ENCODE results near the gene MYO5C. TPM values are rescaled to one million over a fixed set of nuclear protein-coding genes. Genes with fewer than 3 reads are reported as not detected.
A peak's percentile ranks its signal among the peaks of the same experiment; 100 is the strongest.

MYO5C gene
- total RNA-seq, 4 donors from 2014 or later: 28.9 to 36.9 (median 32.5) TPM

DNA sequence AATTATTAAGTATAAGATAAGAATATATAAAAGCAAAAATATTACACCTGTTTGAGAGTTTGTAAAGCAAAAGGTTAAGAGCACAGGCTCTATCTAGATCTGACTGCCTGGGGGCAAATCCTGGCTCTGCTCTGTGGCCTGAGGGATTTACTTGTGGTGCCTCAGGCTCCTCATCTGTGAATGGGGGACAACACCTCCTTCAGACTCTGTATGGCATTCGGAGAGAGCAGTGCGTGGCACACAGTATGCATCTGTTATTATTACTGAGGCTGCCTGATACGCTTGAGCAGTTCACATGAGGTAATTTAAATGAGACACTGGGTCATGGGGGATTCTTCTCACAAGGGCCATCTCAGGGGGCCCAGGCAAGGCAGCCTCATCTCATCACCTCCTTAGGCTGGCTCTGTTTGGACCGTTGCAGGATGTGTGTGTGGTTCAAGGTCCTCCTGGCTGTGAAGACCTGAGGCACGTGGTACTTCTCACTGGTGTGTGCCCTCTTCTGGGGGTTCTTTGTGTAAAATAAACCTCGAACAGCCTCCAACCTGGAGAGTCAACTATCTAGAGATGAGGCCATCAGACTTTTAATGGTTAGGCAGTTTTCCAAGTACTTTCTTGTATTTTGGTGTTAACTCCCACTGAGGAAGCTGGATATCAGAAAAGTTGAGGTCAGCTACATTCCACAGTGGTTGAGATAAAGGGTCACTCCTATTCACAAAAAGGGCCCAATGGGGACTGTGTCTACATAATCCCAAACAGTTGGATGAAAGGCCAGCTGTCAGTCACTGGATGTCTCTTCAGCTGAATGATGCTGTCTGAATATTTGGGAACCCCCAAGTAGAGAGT lies 113.4 kb downstream of the MYO5C start:
- intact Hi-C loops (cut with DNase I; ENCODE audit: low total_unique reads): no loop called here
- Histone ChIP-seq H3K9me3 (no peaks in the 10 kb centered on the region), H3K27me3 (no peaks in the 10 kb centered on the region)

DNA sequence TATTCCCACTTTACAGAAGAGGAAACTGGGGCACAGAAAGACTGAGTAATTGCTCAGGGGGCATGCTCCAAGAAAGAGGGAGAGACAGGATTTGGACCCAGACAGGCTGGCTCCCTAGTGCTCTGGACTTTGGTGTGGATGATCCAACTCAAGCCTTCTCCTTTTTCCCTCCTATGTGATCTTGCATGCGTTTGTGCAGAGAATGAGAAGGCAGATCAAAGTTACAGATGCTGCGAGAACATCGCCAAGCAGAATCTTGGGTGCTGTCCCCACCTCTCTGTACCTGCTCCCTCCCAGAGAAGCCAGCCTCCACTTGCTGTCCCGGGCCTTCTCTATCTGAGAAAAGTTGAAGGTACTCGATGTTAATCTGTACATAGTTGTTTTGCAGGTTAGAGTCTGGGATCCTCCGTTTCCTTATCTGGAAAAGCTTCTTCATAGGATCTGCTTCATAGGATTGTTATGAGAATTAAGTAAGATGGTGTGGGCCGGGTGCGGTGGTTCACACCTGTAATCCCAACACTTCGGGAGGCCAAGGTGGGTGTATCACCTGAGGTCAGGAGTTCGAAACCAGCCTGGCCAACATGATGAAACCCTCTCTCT lies 114.7 kb downstream of the MYO5C start:
- H3K27ac ChIP-seq: peak overlapping the region in 1 of 2 donors; percentile 98
- intact Hi-C loops (cut with DNase I; ENCODE audit: low total_unique reads): no loop called here

More for the DNA sequence above, 113.4 kb downstream of the MYO5C start:
- no peak for DNase-seq
- Histone ChIP-seq H3K4me1 (no peaks in the 10 kb centered on the region), H3K4me3 (no peak overlapping the region), H3K27ac (no peak overlapping the region), H3K36me3 (no peaks in the 10 kb centered on the region)
- TF ChIP-seq POLR2A (IDR thresholded peaks at IDR 0.05): no peak
- TF ChIP-seq, protein P1, sequence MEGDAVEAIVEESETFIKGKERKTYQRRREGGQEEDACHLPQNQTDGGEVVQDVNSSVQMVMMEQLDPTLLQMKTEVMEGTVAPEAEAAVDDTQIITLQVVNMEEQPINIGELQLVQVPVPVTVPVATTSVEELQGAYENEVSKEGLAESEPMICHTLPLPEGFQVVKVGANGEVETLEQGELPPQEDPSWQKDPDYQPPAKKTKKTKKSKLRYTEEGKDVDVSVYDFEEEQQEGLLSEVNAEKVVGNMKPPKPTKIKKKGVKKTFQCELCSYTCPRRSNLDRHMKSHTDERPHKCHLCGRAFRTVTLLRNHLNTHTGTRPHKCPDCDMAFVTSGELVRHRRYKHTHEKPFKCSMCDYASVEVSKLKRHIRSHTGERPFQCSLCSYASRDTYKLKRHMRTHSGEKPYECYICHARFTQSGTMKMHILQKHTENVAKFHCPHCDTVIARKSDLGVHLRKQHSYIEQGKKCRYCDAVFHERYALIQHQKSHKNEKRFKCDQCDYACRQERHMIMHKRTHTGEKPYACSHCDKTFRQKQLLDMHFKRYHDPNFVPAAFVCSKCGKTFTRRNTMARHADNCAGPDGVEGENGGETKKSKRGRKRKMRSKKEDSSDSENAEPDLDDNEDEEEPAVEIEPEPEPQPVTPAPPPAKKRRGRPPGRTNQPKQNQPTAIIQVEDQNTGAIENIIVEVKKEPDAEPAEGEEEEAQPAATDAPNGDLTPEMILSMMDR (IDR thresholded peaks at IDR 0.05): no peak

DNA sequence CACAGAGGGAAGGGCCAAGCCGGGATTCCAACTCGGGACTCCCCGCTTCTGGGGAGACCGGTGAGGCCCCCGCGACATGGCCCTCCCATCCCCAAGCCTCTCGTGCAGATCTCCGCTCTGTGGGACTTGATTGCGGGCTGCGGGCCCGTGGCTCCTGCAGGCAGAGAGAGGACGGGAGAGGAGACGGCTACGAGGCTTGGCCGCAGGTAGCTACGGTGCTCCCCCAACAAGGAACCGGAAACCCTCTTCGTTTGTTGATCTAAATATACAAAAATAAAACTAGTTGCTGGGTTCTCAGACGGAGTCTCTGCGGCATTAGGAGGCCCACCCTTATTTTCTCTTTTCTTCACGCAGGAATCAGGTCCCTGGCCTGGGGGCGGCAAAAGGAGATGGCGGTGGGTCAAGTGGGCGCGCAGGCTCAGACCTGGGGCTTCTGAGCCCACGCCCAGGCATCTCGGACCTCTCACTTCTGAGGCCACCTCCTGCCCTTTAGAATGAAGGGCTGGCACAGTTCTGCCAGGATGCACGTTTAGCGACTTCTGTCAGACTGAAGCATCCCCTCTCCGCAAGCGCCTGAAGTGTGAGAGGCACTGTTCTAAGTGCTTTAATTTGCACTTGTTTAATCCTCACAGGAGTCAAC lies 115.3 kb downstream of the MYO5C start:
- H3K36me3 ChIP-seq: no peaks in the 10 kb centered on the region
- H3K4me3 ChIP-seq: peak overlapping the region; percentile 75 to 92
- no peaks in the 10 kb centered on the region for H3K4me1 ChIP-seq
- peak in 1 of 2 donors; percentile 23 for DNase-seq
- H3K27me3 ChIP-seq: no peaks in the 10 kb centered on the region
- no peak for TF ChIP-seq POLR2A (IDR thresholded peaks at IDR 0.05)
- TF ChIP-seq, protein P1 (IDR thresholded peaks at IDR 0.05): no peak
- H3K27ac ChIP-seq: peak overlapping the region; percentile 94 to 98
- H3K9me3 ChIP-seq: no peaks in the 10 kb centered on the region
- intact Hi-C loops (cut with DNase I; ENCODE audit: low total_unique reads): no loop called here

More for the DNA sequence above, 114.7 kb downstream of the MYO5C start:
- Histone ChIP-seq H3K27me3 (no peaks in the 10 kb centered on the region), H3K4me1 (no peaks in the 10 kb centered on the region), H3K9me3 (no peaks in the 10 kb centered on the region), H3K36me3 (no peaks in the 10 kb centered on the region), H3K4me3 (no peak overlapping the region)
- no peak for DNase-seq
- no peak for TF ChIP-seq POLR2A (IDR thresholded peaks at IDR 0.05)

DNA sequence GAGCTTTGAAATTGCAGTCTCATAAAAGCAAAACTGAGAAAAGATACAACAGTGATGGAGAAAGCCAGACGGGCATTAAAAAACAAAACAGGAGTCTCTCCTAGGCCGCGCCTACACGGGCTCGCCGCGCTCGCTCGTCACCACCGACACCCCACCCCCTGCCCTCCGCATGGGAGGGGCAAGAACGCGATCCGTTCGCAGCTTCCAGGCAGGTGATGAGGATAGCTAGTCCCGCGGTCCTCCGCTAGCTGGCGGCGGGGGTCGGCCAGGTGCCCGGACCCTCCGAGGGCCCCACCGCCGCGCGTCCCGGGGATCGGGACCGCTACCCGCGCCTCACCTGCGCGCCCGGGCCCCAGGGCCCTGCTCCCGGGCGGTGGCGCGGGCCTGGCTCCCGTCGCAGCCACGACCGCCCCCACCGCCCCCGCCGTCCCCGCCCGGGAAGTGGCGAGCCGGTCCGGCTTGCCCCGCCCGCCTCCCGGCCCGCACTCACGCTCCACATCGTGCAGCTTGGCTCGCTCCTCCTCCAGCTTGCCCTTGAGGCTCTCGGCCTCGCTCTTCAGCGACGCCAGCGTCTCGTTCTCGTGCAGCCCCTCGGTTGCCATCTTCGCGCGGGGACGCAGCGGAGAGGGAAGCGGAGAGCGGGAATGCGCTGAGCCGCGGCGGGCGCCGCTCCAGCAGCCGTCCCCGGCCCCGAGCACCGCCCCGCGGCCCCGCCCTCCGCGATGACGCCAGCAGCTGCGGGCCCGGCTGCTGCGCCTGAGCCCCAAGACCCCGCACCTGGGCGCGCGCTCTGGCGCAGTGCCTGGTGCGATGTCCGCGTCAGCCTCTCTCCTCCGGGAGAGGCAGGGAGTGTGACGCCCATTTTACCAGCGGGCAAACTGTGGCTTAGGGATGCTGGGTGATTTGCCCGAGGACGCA lies 116.1 kb downstream of the MYO5C start:
- intact Hi-C loops (cut with DNase I; ENCODE audit: low total_unique reads): no loop called here
- peak overlapping the region; percentile 94 to 98 for H3K27ac ChIP-seq

More for the DNA sequence above, 116.1 kb downstream of the MYO5C start:
- TF ChIP-seq, protein P1 (IDR thresholded peaks at IDR 0.05): peak in 2 of 4 experiments; percentile 14 to 56
- peak; percentile 74 for TF ChIP-seq POLR2A (IDR thresholded peaks at IDR 0.05)
- DNase-seq: peak; percentile 87 to 90
- Histone ChIP-seq H3K4me3 (peak overlapping the region; percentile 75 to 92), H3K27me3 (no peaks in the 10 kb centered on the region), H3K36me3 (no peaks in the 10 kb centered on the region), H3K9me3 (no peaks in the 10 kb centered on the region), H3K4me1 (no peaks in the 10 kb centered on the region)

Measured in uterus (tissue), 4 donors.